Metanephros (tissue), 1 donor: ENCODE data around the gene TFDP1. TPM values are rescaled to one million over a fixed set of nuclear protein-coding genes. Genes with fewer than 3 reads are reported as not detected.

Experiments
- total RNA-seq: library from RNA; depleted of rRNA; stranded (reverse); fragments of >200 nt; gene quantifications from one replicate; pipeline ENCODE4 v1.2.3, GENCODE V29; 2014

TFDP1 gene, protein sequence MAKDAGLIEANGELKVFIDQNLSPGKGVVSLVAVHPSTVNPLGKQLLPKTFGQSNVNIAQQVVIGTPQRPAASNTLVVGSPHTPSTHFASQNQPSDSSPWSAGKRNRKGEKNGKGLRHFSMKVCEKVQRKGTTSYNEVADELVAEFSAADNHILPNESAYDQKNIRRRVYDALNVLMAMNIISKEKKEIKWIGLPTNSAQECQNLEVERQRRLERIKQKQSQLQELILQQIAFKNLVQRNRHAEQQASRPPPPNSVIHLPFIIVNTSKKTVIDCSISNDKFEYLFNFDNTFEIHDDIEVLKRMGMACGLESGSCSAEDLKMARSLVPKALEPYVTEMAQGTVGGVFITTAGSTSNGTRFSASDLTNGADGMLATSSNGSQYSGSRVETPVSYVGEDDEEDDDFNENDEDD
- 51.3 TPM for total RNA-seq

DNA sequence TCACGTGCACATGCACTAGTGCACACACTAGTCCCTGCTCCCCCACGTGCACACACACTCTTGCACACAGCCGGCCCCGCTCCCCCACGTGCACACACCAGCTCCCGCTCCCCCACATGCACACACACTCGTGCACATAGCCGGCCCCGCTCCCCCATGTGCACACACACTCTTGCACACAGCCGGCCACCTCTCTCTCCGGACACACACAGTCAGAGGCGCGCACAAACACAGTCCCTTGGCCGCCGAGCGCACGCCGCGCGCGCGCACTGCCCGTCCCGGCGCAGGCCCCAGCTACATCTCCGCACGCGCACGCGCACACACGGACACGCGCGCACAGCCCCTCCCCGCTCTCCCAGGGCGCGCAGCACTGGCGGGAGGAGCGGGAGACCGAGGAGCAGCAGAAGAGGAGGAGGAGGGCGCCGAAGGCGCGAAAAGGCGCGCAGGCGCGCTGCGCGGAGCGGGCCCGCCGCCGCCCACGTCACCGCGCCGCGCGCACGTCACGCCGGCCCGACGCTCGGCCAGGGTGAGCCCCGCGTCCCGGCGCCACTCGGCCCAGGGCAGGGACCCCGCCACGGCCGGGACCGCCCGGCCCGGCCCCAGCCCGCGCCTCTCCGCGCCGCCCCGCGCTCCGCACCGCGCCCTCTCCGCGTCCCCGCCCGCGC lies at the start of gene TFDP1:
TFDP1 (plus strand) TSS at position 549 of the 665 bp plus-strand sequence. CDS start 1,085 bp downstream, outside the sequence.

DNA sequence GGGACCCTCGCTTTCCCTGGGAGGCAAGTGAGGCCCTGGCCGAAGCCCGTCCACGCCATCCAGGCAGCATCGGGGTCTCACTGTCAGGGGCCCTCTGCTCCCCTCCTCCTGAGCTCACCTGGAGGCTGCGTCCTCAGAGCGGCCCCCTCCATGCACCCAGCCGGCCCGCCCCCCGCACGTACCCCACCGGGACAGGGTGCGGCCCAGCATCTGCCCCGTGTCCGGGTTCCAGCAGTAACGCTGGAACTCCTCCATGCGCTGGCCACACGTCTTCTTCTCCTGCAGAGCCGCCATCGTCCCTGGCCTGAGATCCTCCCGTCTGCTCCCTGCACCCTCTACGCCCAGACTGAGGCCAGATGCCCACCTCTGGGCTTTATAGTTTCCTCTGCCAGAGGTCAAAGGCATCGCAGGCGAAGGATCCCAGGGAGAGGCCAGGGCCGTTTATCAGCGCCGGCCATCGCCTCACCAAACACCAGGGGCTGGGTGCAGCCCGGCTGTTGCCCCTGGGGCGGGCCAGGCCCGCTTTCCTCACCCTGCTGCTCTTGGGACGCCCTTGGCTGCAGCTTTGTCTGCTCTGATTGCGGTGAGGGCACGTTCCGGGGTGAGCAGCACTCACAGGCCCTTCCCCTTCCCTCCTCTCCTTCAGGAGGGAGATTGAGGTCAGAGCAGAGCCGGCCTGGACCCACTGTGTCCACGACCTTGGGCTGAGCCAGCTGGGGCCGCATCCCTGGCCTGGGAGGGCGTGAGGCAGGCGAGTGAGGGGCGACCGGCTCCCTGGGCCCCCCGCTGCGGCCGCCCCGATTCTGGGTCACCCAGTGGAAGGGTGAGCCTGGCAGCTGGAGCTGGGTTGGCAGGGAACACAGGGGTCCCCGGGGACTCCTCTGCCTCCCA lies 73.5 kb downstream of the TFDP1 start, which contains the start of gene ATP4B:
ATP4B (minus strand) TSS at position 348 of the 891 bp plus-strand sequence; CDS start at position 294, 54 bp downstream.

DNA sequence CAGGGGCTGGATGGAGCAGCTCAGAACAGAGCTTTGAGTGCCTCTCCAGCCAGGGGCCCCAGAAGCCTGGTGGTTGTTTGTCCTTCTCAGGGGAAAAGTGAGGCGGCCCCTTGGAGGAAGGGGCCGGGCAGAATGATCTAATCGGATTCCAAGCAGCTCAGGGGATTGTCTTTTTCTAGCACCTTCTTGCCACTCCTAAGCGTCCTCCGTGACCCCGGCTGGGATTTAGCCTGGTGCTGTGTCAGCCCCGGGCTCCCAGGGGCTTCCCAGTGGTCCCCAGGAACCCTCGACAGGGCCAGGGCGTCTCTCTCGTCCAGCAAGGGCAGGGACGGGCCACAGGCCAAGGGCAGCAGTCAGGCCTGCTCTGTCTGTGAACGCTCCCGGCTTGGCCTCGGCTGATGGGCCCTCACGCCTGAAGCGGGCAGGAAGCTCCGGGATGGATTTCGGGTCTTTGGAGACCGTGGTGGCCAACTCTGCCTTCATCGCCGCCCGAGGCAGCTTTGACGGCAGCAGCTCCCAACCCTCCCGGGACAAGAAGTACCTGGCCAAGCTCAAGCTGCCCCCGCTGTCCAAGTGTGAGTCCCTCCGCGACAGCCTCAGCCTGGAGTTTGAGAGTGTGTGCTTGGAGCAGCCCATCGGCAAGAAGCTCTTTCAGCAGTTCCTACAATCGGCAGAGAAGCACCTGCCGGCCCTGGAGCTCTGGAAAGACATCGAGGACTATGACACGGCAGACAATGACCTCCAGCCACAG lies 82.6 kb downstream of the TFDP1 start, which contains the start of gene GRK1:
GRK1 (plus strand) TSS at position 269 of the 751 bp plus-strand sequence; CDS start at position 437, 168 bp downstream.

Other genes starting within 250 kb of the TFDP1 start
- 14.1 TPM for gene GRTP1, start 220.6 kb upstream of the TFDP1 start, total RNA-seq
- 20.1 TPM for gene ADPRHL1, start 131.3 kb upstream of the TFDP1 start, total RNA-seq
- gene DCUN1D2, start 94.0 kb upstream of the TFDP1 start, total RNA-seq = 20.7 TPM
- gene ATP4B, start 73.4 kb downstream of the TFDP1 start, total RNA-seq = 0.41 TPM
- not detected for gene GRK1, start 82.5 kb downstream of the TFDP1 start, total RNA-seq
- 5.5 TPM for gene TMEM255B, start 174.5 kb downstream of the TFDP1 start, total RNA-seq